BE2C (cell line): ENCODE data around the gene ETFDH.

Experiments used
- DNase-seq: peaks from one replicate; pipeline ENCODE4 v3.0.0-alpha.2; 2020
- H3K27me3 ChIP-seq: fragments of 250-450 bp; sonication (Bioruptor Pico); 2 replicates; pipeline ENCODE4 v1.5.1; 2020; ENCODE audit warnings: mild to moderate bottlenecking
- H3K36me3 ChIP-seq: fragments of 250-450 bp; sonication (Bioruptor Pico); 2 replicates; pipeline ENCODE4 v1.5.1; 2020; ENCODE audit warnings: mild to moderate bottlenecking
- H3K4me1 ChIP-seq: fragments of 250-450 bp; sonication (Bioruptor Pico); 2 replicates; pipeline ENCODE4 v1.5.1; 2020
- H3K4me3 ChIP-seq: 2 replicates; pipeline ENCODE4 v1.5.1; 2011; ENCODE audit warnings: low read depth, low read length
- H3K9me3 ChIP-seq: fragments of 250-450 bp; sonication (Bioruptor Pico); 2 replicates; pipeline ENCODE4 v1.5.1; 2020
- CTCF ChIP-seq: IDR thresholded peaks from 2 replicates; pipeline ENCODE4 v1.5.1; 2012; ENCODE audit warnings: mild to moderate bottlenecking, low read depth, low read length

ETFDH gene

GRCh38 chr4:158722291-158722916 lies 50.3 kb downstream of the ETFDH start:
- Histone ChIP-seq H3K4me1 (no peaks in the 10 kb centered on the region), H3K36me3 (peaks cover 37% of the 10 kb centered on the region), H3K27me3 (no peaks in the 10 kb centered on the region), H3K9me3 (no peaks in the 10 kb centered on the region), H3K4me3 (peak overlapping the region; percentile 81)
- DNase-seq: no peak
- no peak for TF ChIP-seq CTCF

- Histone ChIP-seq H3K4me3 (peak within 1 kb of the TSS; percentile 81), H3K27me3 (peaks cover 1% of the 10 kb centered on the region; the same call in 1 of the 2 replicates), H3K36me3 (peaks cover 34% of the 10 kb centered on the region), H3K9me3 (no peaks in the 10 kb centered on the region), H3K4me1 (no peaks in the 10 kb centered on the region)
- DNase-seq: peak; percentile 89
- TF ChIP-seq CTCF: no peak
These were observed 51.1 kb downstream of the ETFDH start, which contains the start of gene PPID for GRCh38 chr4:158722917-158723793. Gene PPID (minus strand): TSS chr4:158723396. CDS start chr4:158723288, 108 bp downstream.

GRCh38 chr4:158724637-158725036 lies 52.5 kb downstream of the ETFDH start:
- DNase-seq: no peak
- Histone ChIP-seq H3K4me1 (no peaks in the 10 kb centered on the region), H3K27me3 (peaks cover 8% of the 10 kb centered on the region; the same call in 1 of the 2 replicates), H3K36me3 (peaks cover 19% of the 10 kb centered on the region), H3K9me3 (no peaks in the 10 kb centered on the region), H3K4me3 (no peak overlapping the region)
- TF ChIP-seq CTCF: no peak

DNA sequence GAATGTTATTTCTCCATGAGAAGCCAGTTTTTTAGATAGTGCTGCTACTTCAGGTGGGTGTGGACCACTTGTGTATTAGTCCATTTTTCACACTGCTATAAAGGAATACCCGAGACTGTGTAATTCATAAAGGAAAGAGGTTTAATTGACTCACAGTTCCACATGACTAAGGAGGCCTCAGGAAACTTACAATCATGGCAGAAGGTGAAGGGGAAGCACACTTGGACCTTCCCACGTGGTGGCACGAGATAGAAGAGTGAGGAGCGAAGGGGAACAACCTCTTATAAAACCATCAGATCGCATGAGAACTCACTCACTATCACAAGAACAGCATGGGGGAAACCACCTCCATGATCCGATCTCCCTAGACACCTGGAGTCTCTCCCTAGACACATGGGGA lies 54.5 kb downstream of the ETFDH start:
- H3K4me3 ChIP-seq: no peak overlapping the region
- H3K27me3 ChIP-seq: peaks cover 8% of the 10 kb centered on the region; the same call in 1 of the 2 replicates
- H3K4me1 ChIP-seq: no peaks in the 10 kb centered on the region
- H3K36me3 ChIP-seq: peaks cover 1% of the 10 kb centered on the region; the same call in 1 of the 2 replicates
- no peak for TF ChIP-seq CTCF
- no peaks in the 10 kb centered on the region for H3K9me3 ChIP-seq
- DNase-seq: no peak

DNA sequence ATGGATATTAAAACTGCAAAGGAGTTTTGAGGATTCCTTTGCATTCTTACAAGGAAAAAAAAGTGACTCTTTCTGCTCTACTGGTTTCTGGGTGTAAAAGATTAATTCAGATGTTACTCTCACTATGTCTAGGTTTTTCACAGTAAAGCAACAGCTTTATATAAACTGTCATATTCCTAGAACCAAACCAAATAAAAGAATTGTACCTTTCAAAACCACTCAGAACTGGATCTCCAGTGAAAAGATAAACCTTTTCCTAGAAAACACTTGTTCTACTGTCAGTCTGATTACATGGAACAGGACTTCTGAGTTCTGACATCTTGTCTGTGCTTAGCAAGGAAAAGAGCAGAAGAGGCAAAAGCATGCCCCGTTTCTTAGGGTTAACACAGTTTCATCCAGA lies 56.1 kb downstream of the ETFDH start:
- no peak overlapping the region for H3K4me3 ChIP-seq
- no peaks in the 10 kb centered on the region for H3K36me3 ChIP-seq
- TF ChIP-seq CTCF: no peak
- H3K9me3 ChIP-seq: no peaks in the 10 kb centered on the region
- DNase-seq: no peak
- no peaks in the 10 kb centered on the region for H3K4me1 ChIP-seq
- H3K27me3 ChIP-seq: peaks cover 14% of the 10 kb centered on the region
